ENCODE results near the gene PNCK.

The PNCK gene

DNA sequence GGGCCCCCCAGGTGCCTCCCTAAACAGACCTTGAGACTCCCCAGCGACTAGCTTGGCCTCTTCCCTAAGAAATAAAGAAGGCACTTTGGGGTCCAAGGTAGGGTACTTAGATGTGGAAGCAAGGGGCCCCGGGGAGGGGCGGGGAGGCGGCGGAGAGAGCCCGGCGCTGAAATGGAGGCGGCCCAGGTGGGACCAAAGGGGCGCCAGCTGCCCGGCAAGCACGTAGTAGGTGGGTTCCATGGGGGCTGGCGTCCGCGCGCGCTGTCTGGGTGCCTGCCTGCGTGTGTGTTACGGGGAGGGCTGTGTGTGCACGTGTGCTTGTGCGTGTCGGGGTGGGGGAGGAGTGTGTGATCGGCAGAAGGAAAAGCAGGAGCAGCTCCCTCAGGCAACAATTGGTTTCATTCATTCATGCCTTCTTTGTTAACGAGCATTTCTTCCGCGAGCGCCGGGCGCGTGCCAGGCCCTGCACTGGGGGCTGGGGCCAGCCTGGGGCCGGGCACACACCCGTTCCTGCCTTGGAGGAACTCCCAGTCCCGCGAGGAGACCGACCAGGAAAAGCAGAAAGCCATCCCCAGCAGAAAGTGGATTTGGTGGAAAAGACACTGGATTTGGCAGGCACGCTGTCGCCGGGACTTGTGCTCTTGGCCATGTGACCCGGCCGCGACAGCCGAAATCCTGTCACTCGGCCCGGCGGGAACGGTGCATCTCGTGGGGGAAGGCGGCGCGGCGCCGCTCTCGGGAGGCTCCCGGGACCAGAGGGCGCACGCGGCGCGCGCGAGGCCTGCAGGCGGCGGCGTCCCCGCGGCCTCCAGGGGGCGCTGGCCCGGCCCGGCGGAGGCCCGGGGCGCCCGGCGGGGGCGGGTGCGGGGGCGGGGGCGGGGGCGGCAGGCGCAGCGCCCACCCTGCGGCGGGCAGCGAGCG is 29.9 kb downstream of the PNCK start:
- Histone ChIP-seq H3K4me3 (ENCODE audit: insufficient read depth, low read length, poor library complexity, severe bottlenecking) (no peak overlapping the region), H3K36me3 (ENCODE audit: low read length) (no peaks in the 10 kb centered on the region)

DNA sequence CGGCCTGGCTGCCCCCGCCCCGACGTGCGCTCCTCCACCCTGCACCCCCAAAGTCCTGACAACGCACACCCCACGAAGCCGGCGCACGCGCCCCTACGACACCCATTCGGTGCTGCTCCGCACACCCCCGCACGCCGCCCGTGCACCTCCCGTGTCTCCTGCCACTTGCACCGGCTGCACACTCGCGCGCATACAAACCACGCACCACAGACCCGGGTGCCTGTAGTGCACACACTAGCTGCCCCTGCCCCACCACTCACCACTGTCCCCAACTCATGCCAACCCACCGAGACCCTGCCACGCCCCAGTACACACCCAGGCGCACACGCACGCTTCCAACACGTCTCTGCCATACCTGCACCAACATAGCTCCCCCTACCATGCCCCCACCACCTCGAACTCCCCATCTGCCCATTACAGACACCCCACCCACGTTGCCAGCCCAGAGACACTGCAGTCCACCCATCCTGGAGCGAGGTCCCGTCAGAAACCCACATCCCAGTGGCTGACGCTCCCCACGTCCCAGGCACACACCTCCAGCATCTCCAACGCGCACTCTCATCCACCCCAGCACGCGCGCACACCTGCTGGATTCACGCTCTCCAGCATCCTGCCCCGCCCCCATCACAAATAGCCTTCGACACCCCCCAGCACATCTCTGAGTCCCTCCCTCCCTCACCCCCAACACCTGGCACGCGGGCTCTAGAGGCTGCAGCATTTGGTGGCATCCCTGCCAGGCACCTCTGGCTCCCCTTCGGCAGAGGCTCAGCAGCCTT is 30.8 kb downstream of the PNCK start:
- TF ChIP-seq, protein P1, sequence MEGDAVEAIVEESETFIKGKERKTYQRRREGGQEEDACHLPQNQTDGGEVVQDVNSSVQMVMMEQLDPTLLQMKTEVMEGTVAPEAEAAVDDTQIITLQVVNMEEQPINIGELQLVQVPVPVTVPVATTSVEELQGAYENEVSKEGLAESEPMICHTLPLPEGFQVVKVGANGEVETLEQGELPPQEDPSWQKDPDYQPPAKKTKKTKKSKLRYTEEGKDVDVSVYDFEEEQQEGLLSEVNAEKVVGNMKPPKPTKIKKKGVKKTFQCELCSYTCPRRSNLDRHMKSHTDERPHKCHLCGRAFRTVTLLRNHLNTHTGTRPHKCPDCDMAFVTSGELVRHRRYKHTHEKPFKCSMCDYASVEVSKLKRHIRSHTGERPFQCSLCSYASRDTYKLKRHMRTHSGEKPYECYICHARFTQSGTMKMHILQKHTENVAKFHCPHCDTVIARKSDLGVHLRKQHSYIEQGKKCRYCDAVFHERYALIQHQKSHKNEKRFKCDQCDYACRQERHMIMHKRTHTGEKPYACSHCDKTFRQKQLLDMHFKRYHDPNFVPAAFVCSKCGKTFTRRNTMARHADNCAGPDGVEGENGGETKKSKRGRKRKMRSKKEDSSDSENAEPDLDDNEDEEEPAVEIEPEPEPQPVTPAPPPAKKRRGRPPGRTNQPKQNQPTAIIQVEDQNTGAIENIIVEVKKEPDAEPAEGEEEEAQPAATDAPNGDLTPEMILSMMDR (IDR thresholded peaks at IDR 0.05; ENCODE audit: insufficient read depth, low read length, poor library complexity, severe bottlenecking): no peak
- no peak for TF ChIP-seq EZH2phosphoT487 (conservative IDR thresholded peaks at IDR 0.05; ENCODE audit: low read length)
- Histone ChIP-seq H3K27me3 (ENCODE audit: low read length) (no peaks in the 10 kb centered on the region), H4K20me1 (ENCODE audit: low read depth, low read length) (no peaks in the 10 kb centered on the region), H3K27ac (ENCODE audit: low read depth, low read length) (no peak overlapping the region), H3K4me2 (ENCODE audit: low read depth, low read length, poor library complexity, severe bottlenecking) (no peak overlapping the region), H3K4me3 (ENCODE audit: insufficient read depth, low read length, poor library complexity, severe bottlenecking) (no peak overlapping the region), H3K9me2 (replicated peaks; ENCODE audit: insufficient read depth, low read length) (no peaks in the 10 kb centered on the region), H3K9me3 (ENCODE audit: insufficient read depth, low read length) (no peaks in the 10 kb centered on the region), H2AFZ (ENCODE audit: low read depth, low read length, severe bottlenecking) (no peak overlapping the region), H3K9ac (ENCODE audit: low read length) (no peak overlapping the region), H3F3A (ENCODE audit: insufficient read depth) (no peaks in the 10 kb centered on the region), H3K36me3 (ENCODE audit: low read length) (no peaks in the 10 kb centered on the region), H3K79me2 (ENCODE audit: insufficient read depth, low read length) (no peaks in the 10 kb centered on the region)

More for the DNA sequence above, 29.9 kb downstream of the PNCK start:
- TF ChIP-seq, protein P1 (IDR thresholded peaks at IDR 0.05; ENCODE audit: insufficient read depth, low read length, poor library complexity, severe bottlenecking): no peak
- no peak for TF ChIP-seq EZH2phosphoT487 (conservative IDR thresholded peaks at IDR 0.05; ENCODE audit: low read length)
- H3F3A ChIP-seq (ENCODE audit: insufficient read depth): no peaks in the 10 kb centered on the region
- no peaks in the 10 kb centered on the region for H3K9me2 ChIP-seq (replicated peaks; ENCODE audit: insufficient read depth, low read length)
- no peaks in the 10 kb centered on the region for H3K27me3 ChIP-seq (ENCODE audit: low read length)
- H3K27ac ChIP-seq (ENCODE audit: low read depth, low read length): no peak overlapping the region
- no peaks in the 10 kb centered on the region for H3K79me2 ChIP-seq (ENCODE audit: insufficient read depth, low read length)
- no peak overlapping the region for H2AFZ ChIP-seq (ENCODE audit: low read depth, low read length, severe bottlenecking)
- H3K9me3 ChIP-seq (ENCODE audit: insufficient read depth, low read length): no peaks in the 10 kb centered on the region
- H3K4me2 ChIP-seq (ENCODE audit: low read depth, low read length, poor library complexity, severe bottlenecking): peak overlapping the region; percentile 29
- H3K9ac ChIP-seq (ENCODE audit: low read length): no peak overlapping the region
- no peaks in the 10 kb centered on the region for H4K20me1 ChIP-seq (ENCODE audit: low read depth, low read length)

DNA sequence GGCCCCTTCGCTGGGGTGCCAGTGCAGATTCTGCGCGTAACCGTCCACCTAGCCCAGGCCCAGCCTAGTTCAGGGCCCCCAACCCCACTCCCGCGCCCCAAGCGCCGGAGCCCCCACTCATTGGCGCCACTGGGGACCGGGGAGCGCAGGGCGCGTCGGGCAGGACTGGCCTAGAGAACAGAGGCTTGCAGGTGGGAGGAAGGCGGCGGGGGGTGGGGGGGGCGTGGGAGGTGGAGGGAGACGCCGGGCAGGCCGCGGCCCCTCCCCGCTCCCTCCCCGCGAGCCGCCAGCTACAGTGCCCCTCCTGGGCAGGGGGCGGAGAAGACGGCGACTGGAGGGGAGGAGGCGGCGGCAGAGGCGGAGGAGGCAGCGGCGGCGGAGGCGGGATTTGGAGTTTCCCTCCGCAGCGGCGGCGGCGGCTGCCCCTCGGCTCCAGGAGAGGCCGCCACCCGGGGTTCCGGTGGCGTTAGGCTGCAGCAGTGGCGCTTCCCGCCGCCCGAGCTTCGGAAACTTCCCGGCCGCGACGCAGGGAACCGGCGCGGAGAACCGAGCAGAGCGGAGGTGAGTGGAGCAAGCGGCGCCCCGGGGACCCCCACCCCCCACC is 31.5 kb downstream of the PNCK start:
- no peaks in the 10 kb centered on the region for H3K9me3 ChIP-seq (ENCODE audit: insufficient read depth, low read length)
- no peaks in the 10 kb centered on the region for H3K36me3 ChIP-seq (ENCODE audit: low read length)
- no peaks in the 10 kb centered on the region for H3K9me2 ChIP-seq (replicated peaks; ENCODE audit: insufficient read depth, low read length)
- no peak overlapping the region for H3K9ac ChIP-seq (ENCODE audit: low read length)
- no peak overlapping the region for H3K4me2 ChIP-seq (ENCODE audit: low read depth, low read length, poor library complexity, severe bottlenecking)
- H2AFZ ChIP-seq (ENCODE audit: low read depth, low read length, severe bottlenecking): no peak overlapping the region
- H3K79me2 ChIP-seq (ENCODE audit: insufficient read depth, low read length): no peaks in the 10 kb centered on the region
- no peaks in the 10 kb centered on the region for H3K27me3 ChIP-seq (ENCODE audit: low read length)
- no peaks in the 10 kb centered on the region for H4K20me1 ChIP-seq (ENCODE audit: low read depth, low read length)
- no peaks in the 10 kb centered on the region for H3F3A ChIP-seq (ENCODE audit: insufficient read depth)
- H3K4me3 ChIP-seq (ENCODE audit: insufficient read depth, low read length, poor library complexity, severe bottlenecking): no peak overlapping the region
- no peak overlapping the region for H3K27ac ChIP-seq (ENCODE audit: low read depth, low read length)
- no peak for TF ChIP-seq EZH2phosphoT487 (conservative IDR thresholded peaks at IDR 0.05; ENCODE audit: low read length)
- TF ChIP-seq, protein P1 (IDR thresholded peaks at IDR 0.05; ENCODE audit: insufficient read depth, low read length, poor library complexity, severe bottlenecking): no peak

Data from SU-DHL-6 (cell line).